ENCODE data around the gene ATPAF1.

The ATPAF1 gene

GRCh38 chr1:46603481-46603857 lies 64.7 kb downstream of the ATPAF1 start:
- Histone ChIP-seq H3K27me3 (ENCODE audit: low read depth, low read length) (no peaks in the 10 kb centered on the region), H3K4me1 (ENCODE audit: low read length) (peaks cover 13% of the 10 kb centered on the region), H3K27ac (ENCODE audit: low read length) (no peak overlapping the region), H3K4me3 (ENCODE audit: low read length) (peak overlapping the region; percentile 95), H3K4me2 (ENCODE audit: low read length) (peak overlapping the region; percentile 74), H4K20me1 (ENCODE audit: insufficient read depth, low read length) (no peaks in the 10 kb centered on the region), H3K79me2 (ENCODE audit: low read length) (no peaks in the 10 kb centered on the region), H3K36me3 (replicated peaks; ENCODE audit: low read depth, low read length) (no peaks in the 10 kb centered on the region), H3K9me3 (ENCODE audit: insufficient read depth, low read length) (no peaks in the 10 kb centered on the region), H3K9ac (ENCODE audit: low read length) (peak overlapping the region; percentile 79), H2AFZ (ENCODE audit: low read depth, low read length) (peak overlapping the region; percentile 88; the same call in 1 of the 2 replicates)
- TF ChIP-seq CTCF (IDR thresholded peaks at IDR 0.05; ENCODE audit: low read depth, low read length) (no peak), EZH2phosphoT487 (IDR thresholded peaks at IDR 0.05; ENCODE audit: low read depth) (no peak)

GRCh38 chr1:46601257-46602007 lies 66.7 kb downstream of the ATPAF1 start:
- Histone ChIP-seq H3K27me3 (ENCODE audit: low read depth, low read length) (no peaks in the 10 kb centered on the region), H4K20me1 (ENCODE audit: insufficient read depth, low read length) (no peaks in the 10 kb centered on the region), H2AFZ (ENCODE audit: low read depth, low read length) (no peak overlapping the region), H3K4me3 (ENCODE audit: low read length) (no peak overlapping the region), H3K4me1 (ENCODE audit: low read length) (peaks cover 13% of the 10 kb centered on the region), H3K4me2 (ENCODE audit: low read length) (no peak overlapping the region), H3K79me2 (ENCODE audit: low read length) (no peaks in the 10 kb centered on the region), H3K9me3 (ENCODE audit: insufficient read depth, low read length) (no peaks in the 10 kb centered on the region), H3K36me3 (replicated peaks; ENCODE audit: low read depth, low read length) (no peaks in the 10 kb centered on the region), H3K27ac (ENCODE audit: low read length) (no peak overlapping the region), H3K9ac (ENCODE audit: low read length) (no peak overlapping the region)
- no peak for TF ChIP-seq EZH2phosphoT487 (IDR thresholded peaks at IDR 0.05; ENCODE audit: low read depth)
- no peak for TF ChIP-seq CTCF (IDR thresholded peaks at IDR 0.05; ENCODE audit: low read depth, low read length)

GRCh38 chr1:46599059-46599970 lies 68.8 kb downstream of the ATPAF1 start:
- peaks cover 17% of the 10 kb centered on the region for H3K4me1 ChIP-seq (ENCODE audit: low read length)
- H3K79me2 ChIP-seq (ENCODE audit: low read length), result no peaks in the 10 kb centered on the region
- H3K4me3 ChIP-seq (ENCODE audit: low read length), result no peak overlapping the region
- H3K27ac ChIP-seq (ENCODE audit: low read length), result no peak overlapping the region
- H3K9ac ChIP-seq (ENCODE audit: low read length), result no peak overlapping the region
- H3K36me3 ChIP-seq (replicated peaks; ENCODE audit: low read depth, low read length), result no peaks in the 10 kb centered on the region
- H3K4me2 ChIP-seq (ENCODE audit: low read length), result no peak overlapping the region
- no peaks in the 10 kb centered on the region for H3K27me3 ChIP-seq (ENCODE audit: low read depth, low read length)
- H2AFZ ChIP-seq (ENCODE audit: low read depth, low read length), result no peak overlapping the region
- TF ChIP-seq EZH2phosphoT487 (IDR thresholded peaks at IDR 0.05; ENCODE audit: low read depth) (no peak), CTCF (IDR thresholded peaks at IDR 0.05; ENCODE audit: low read depth, low read length) (no peak)
- H4K20me1 ChIP-seq (ENCODE audit: insufficient read depth, low read length), result no peaks in the 10 kb centered on the region
- no peaks in the 10 kb centered on the region for H3K9me3 ChIP-seq (ENCODE audit: insufficient read depth, low read length)

- H3K4me2 ChIP-seq (ENCODE audit: low read length), result no peak overlapping the region
- H3K27me3 ChIP-seq (ENCODE audit: low read depth, low read length), result no peaks in the 10 kb centered on the region
- H3K4me1 ChIP-seq (ENCODE audit: low read length), result peaks cover 10% of the 10 kb centered on the region
- H3K9ac ChIP-seq (ENCODE audit: low read length), result no peak overlapping the region
- no peaks in the 10 kb centered on the region for H4K20me1 ChIP-seq (ENCODE audit: insufficient read depth, low read length)
- H3K27ac ChIP-seq (ENCODE audit: low read length), result no peak overlapping the region
- H3K79me2 ChIP-seq (ENCODE audit: low read length), result no peaks in the 10 kb centered on the region
- H3K4me3 ChIP-seq (ENCODE audit: low read length), result no peak overlapping the region
- no peak overlapping the region for H2AFZ ChIP-seq (ENCODE audit: low read depth, low read length)
- no peaks in the 10 kb centered on the region for H3K36me3 ChIP-seq (replicated peaks; ENCODE audit: low read depth, low read length)
- no peak for TF ChIP-seq CTCF (IDR thresholded peaks at IDR 0.05; ENCODE audit: low read depth, low read length)
- H3K9me3 ChIP-seq (ENCODE audit: insufficient read depth, low read length), result no peaks in the 10 kb centered on the region
Measured at GRCh38 chr1:46596846-46597245, 71.3 kb downstream of the ATPAF1 start.
